IPS-15b (cell line): ENCODE results near the gene CPHXL2.

Source experiments
- H3K27me3 ChIP-seq: one replicate; pipeline ENCODE4 v1.6.1; 2013; ENCODE audit warnings: low read length; ENCODE audit not compliant: control insufficient read depth, insufficient read depth
- H3K36me3 ChIP-seq: one replicate; pipeline ENCODE4 v1.6.1; 2013; ENCODE audit warnings: low read length; ENCODE audit not compliant: control insufficient read depth, insufficient read depth
- H3K4me1 ChIP-seq: one replicate; pipeline ENCODE4 v1.6.1; 2013; ENCODE audit warnings: mild to moderate bottlenecking, low read length; ENCODE audit not compliant: control insufficient read depth, insufficient read depth
- H3K4me3 ChIP-seq: one replicate; pipeline ENCODE4 v1.5.1; 2013; ENCODE audit warnings: low read depth, low read length
- H3K9ac ChIP-seq: one replicate; pipeline ENCODE4 v1.6.1; 2013; ENCODE audit warnings: low read depth, mild to moderate bottlenecking, low read length
- H3K9me3 ChIP-seq: one replicate; pipeline ENCODE4 v1.6.1; 2013; ENCODE audit warnings: mild to moderate bottlenecking, low read length; ENCODE audit not compliant: control insufficient read depth, insufficient read depth

Gene CPHXL2

DNA sequence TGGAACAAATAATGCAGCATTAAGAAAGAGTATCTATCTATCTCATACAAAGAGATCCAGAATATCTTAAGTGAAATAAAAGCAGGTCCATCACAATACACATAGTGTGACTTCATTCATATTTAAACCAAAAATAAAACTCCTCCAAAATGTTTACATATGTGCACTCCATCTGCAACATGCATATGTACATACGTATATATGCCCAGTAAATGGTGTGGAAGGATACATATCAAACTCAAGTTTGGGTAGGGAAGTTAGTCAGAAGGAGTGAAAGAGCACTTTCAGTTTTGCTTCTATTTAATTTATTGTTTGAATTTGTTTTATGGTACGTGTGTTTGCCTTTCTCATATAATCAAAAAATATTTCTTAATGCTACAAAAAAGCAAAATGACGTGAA lies 41.8 kb downstream of the CPHXL2 start:
- H3K4me1 ChIP-seq: no peaks in the 10 kb centered on the region
- no peak overlapping the region for H3K9ac ChIP-seq
- no peaks in the 10 kb centered on the region for H3K9me3 ChIP-seq
- no peak overlapping the region for H3K4me3 ChIP-seq
- H3K36me3 ChIP-seq: peaks cover 58% of the 10 kb centered on the region
- H3K27me3 ChIP-seq: no peaks in the 10 kb centered on the region

DNA sequence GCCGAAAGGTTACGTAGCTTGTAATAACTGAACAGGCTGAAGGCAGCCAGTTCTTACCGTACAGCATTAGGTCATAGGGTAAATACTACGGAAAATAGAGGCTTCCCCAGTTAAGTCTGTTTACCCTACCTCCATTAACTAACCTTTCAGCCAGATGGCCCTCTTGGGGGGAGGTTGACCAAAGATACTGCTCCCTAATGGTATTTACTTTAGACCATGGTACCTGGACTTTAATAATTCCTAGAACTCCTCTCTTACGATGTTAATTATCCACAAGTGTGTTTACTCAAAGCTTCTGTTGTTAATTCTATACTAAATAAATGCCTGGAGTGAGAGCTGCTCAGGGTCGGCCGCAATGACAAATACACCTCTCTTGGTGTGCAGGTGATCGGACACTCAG lies 44.0 kb downstream of the CPHXL2 start:
- Histone ChIP-seq H3K9ac (no peak overlapping the region), H3K4me1 (no peaks in the 10 kb centered on the region), H3K27me3 (no peaks in the 10 kb centered on the region), H3K36me3 (peaks cover 73% of the 10 kb centered on the region), H3K4me3 (no peak overlapping the region), H3K9me3 (no peaks in the 10 kb centered on the region)

DNA sequence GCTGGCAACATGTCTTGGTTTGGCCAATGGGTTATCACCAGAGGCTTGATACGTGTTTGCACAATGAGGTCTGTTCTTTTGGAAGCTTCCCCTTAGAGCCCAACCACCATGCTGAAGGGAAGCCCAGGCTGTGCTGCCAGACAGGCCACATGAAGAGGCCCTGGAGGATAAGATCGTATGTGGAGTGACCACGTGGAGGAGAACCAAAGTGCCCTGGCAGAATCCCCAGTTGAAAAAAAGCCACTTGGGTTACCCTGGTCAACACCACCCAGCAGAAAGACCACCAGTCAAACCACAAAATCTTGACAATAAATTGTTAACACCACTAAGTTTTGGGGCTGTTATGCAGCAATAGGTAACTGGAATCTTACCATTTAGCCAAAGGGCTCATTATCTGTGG lies 46.8 kb downstream of the CPHXL2 start:
- no peak overlapping the region for H3K4me3 ChIP-seq
- H3K9me3 ChIP-seq: no peaks in the 10 kb centered on the region
- H3K9ac ChIP-seq: no peak overlapping the region
- H3K36me3 ChIP-seq: peaks cover 61% of the 10 kb centered on the region
- H3K27me3 ChIP-seq: no peaks in the 10 kb centered on the region
- H3K4me1 ChIP-seq: no peaks in the 10 kb centered on the region

DNA sequence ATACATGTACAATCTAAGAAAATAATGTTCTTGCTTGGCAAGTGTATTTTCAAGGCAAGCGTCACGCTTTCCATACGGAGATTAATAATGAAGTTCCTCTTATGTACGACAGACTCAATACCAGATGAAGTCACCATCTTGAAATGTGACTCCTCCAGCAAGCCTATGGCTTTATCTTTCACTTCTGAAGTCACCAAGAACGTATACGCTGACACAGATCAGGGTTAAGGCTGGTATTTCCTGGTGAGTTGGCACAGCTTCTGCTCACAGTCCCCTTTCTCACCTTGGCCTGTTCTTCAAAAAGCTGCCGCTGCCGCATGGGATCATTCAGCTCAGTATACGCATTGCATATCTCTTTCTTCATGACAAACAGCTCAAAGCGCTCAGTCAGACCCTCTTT lies 47.7 kb downstream of the CPHXL2 start:
- no peaks in the 10 kb centered on the region for H3K9me3 ChIP-seq
- no peaks in the 10 kb centered on the region for H3K4me1 ChIP-seq
- peaks cover 53% of the 10 kb centered on the region for H3K36me3 ChIP-seq
- no peak overlapping the region for H3K9ac ChIP-seq
- H3K4me3 ChIP-seq: no peak overlapping the region
- H3K27me3 ChIP-seq: no peaks in the 10 kb centered on the region

DNA sequence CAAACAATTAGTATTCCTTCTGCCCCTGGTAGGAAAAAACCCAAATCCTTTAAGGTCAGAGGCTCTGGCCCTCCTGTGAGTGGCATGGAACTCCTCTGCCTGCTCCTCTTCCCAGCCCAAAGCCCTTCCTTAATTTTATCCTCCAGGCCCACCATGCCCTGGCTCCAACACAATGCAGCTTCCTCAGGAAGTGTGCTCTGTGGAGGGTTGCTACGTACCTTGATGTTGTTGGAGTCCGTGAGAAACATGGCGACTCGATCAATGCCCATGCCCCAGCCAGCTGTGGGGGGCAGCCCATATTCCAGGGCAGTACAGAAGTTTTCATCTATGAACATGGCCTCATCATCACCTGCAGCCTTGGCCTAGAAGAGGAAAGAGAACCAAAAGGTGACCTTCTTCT lies 48.5 kb downstream of the CPHXL2 start:
- no peak overlapping the region for H3K4me3 ChIP-seq
- no peaks in the 10 kb centered on the region for H3K27me3 ChIP-seq
- no peaks in the 10 kb centered on the region for H3K4me1 ChIP-seq
- peaks cover 45% of the 10 kb centered on the region for H3K36me3 ChIP-seq
- H3K9me3 ChIP-seq: no peaks in the 10 kb centered on the region
- no peak overlapping the region for H3K9ac ChIP-seq

DNA sequence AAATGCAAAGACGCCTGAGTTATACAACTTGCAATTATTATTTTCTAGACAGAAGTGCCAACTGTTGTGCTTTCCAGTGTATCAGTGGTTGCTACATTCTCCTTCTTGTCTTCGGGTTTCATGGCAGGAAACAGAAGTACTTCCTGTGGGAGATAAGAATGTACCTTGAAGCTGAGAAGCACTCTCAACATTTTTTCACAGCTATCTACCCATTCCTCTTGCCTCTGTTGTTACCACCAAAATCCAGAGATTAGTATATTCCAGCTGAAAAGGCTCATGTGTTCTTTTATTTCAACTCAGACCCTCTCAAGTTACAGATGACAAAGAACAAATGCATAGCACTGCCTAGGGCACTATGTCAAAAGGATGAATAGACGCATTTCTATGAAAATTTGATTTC lies 49.0 kb downstream of the CPHXL2 start:
- Histone ChIP-seq H3K9ac (no peak overlapping the region), H3K4me1 (no peaks in the 10 kb centered on the region), H3K9me3 (no peaks in the 10 kb centered on the region), H3K36me3 (peaks cover 44% of the 10 kb centered on the region), H3K27me3 (no peaks in the 10 kb centered on the region), H3K4me3 (no peak overlapping the region)

DNA sequence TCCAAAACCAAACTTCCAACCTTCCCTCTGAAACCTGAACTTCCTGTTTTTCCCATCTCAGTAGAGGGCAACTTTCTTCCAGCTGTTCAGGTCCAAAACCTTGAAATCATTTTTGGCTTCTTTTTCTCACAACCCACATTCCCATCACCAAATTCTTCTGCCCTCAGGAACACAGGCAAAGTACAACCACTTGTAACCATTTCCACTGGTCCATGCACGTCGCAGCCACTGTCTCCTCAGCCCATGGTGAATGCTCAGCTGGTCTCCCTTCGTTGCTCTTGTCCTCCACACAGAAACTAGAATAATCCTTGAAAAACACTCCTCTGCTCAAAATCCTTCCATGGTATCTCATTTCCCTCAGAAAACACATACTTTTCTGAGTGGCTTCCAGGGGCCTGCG lies 50.0 kb downstream of the CPHXL2 start:
- Histone ChIP-seq H3K27me3 (no peaks in the 10 kb centered on the region), H3K4me3 (no peak overlapping the region), H3K4me1 (no peaks in the 10 kb centered on the region), H3K9me3 (no peaks in the 10 kb centered on the region), H3K9ac (no peak overlapping the region), H3K36me3 (peaks cover 39% of the 10 kb centered on the region)

DNA sequence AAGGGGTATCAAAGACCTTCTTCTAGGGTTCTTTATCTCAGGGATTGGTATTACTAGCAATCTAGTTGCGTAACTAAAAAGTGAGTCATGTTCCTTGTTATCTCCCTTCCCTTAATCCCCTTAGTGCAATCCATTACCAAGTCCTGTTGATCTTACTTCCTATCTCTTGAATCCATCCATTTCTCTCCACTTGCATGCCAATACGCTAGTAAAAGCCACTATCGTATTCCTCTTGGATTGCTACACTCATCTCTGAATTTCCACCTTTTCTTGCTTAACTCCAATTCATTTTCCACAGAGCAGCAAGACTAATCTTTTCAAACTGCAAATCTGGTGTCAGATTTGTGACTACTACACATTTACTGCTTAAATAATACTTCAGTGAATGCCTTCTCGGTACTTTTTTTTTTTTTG lies 51.9 kb downstream of the CPHXL2 start:
- Histone ChIP-seq H3K9me3 (no peaks in the 10 kb centered on the region), H3K4me1 (no peaks in the 10 kb centered on the region), H3K36me3 (peaks cover 28% of the 10 kb centered on the region), H3K9ac (no peak overlapping the region), H3K4me3 (no peak overlapping the region), H3K27me3 (no peaks in the 10 kb centered on the region)

DNA sequence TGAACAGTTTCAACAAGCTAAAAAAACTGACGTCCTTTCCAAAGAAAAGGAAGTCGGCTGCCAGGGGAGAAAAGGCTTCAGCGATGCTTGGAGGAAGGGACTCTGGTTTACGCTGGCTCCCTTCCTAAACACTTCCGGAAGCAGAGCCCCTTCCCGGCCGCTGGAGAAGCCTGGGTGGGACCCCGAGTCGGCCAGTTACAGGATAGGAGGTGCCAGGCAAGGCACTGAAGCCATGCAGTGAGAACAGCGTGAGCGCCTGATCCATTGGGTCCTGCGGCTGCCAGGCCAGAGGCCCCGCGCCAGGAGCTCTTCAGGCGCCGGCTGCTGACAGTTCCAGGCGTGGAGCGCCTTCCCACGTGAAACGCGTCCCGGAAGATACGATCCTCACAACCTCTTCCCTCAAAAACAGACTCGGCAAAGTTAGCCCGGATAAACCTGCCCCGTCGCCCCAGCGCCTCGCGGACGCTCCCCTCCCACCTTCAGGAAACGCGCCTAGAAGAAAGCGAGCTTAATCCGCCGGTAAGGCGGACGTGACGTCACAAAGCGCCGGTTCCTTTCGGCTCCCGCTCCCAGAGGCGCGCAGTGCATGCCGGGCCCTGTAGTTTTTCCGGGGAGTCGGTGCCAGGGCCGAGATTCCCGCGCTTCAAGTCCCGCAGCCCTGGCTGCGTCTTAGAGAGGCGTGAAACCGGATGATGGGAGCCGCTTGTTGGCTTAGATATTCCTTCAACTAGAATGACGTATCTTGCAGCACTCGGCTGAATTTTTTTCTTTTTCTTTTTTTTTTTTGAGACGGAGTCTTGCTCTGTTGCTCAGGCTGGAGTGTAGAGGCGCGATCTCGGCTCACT lies 53.8 kb downstream of the CPHXL2 start, which contains the start of gene ADAT1:
Gene ADAT1 (minus strand): TSS at position 521 of the 845 bp plus-strand sequence. CDS start 2,482 bp downstream, outside the sequence.
- H3K9me3 ChIP-seq: no peaks in the 10 kb centered on the region
- no peaks in the 10 kb centered on the region for H3K4me1 ChIP-seq
- peak within 1 kb of the TSS; percentile 97 for H3K4me3 ChIP-seq
- peak within 1 kb of the TSS; percentile 96 for H3K9ac ChIP-seq
- H3K27me3 ChIP-seq: no peaks in the 10 kb centered on the region
- H3K36me3 ChIP-seq: peaks cover 20% of the 10 kb centered on the region

DNA sequence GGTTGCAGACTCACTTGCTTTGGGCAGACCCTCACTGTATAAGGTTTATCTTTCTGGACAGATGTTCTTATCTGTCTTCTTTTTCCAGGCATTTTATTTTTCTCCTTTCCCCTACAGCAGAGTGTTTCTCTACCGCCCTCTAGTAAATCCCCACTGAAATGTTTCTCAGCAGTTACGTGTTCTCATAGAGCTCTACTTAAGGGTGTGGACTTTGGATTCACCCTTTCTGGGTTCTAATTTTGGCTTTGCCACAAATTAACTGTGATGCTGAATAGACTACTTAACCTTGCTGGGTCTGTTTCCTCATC lies 55.7 kb downstream of the CPHXL2 start:
- Histone ChIP-seq H3K9ac (no peak overlapping the region), H3K36me3 (peaks cover 21% of the 10 kb centered on the region), H3K27me3 (no peaks in the 10 kb centered on the region), H3K4me1 (no peaks in the 10 kb centered on the region), H3K9me3 (no peaks in the 10 kb centered on the region), H3K4me3 (no peak overlapping the region)

DNA sequence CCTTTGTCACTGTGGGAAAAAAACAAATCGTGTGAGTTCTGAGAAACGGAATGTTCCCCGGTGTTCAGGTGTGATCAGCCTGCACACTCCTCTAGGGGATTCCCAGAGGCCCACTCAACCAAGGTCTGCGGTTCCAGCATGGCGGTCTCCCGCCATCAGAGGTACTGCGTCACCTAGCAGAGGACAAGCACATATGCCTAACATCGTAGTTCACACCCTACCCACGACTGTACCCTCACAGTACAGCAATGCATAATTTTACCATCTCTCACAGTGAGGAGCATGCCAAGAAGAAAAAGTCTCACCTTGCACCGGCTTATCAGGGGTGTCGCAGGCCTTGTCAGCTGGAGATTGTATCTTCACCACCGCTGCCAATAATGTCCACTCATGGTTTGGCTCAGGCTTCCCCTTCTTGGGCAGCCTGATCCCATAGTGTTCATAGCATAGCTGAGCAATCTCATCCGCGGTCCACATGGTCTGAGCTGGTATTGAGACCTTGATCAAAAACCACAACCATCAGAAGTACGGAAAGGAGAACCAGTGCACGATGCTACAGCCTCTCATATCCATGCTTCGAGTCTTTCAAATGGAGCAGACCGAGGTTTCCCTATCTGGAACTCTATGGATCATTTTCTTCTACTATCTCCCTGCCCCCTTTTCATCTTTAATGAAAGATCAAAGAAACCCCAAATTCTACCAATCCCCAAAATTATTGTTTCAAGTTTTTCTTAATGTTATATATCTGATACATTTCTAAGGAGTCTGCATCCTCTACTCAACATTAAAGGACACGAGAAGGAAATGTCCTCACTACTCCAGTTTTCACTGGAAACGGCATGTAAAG lies 56.3 kb downstream of the CPHXL2 start:
- Histone ChIP-seq H3K9me3 (no peaks in the 10 kb centered on the region), H3K27me3 (no peaks in the 10 kb centered on the region), H3K9ac (no peak overlapping the region), H3K36me3 (peaks cover 21% of the 10 kb centered on the region), H3K4me3 (no peak overlapping the region), H3K4me1 (no peaks in the 10 kb centered on the region)

DNA sequence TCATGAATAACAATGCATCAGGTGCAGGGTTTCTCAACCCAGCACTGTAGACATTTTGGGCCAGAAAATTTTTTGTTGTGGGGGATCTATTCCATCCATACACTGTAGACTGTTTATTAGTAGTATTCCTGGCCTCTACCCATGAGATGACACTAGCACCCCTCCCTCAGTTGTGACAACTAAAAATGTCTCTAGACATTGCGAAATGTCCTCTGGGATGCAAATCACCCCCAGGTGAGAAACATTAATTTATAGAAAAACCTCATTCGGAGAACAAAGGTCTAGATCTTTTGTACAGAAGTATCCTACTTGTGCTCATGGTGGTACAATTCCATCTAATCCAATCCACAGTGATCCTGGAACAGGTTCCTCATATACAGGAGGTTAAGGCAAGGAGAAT lies 58.0 kb downstream of the CPHXL2 start:
- Histone ChIP-seq H3K9ac (no peak overlapping the region), H3K4me1 (no peaks in the 10 kb centered on the region), H3K4me3 (no peak overlapping the region), H3K9me3 (no peaks in the 10 kb centered on the region), H3K36me3 (peaks cover 25% of the 10 kb centered on the region), H3K27me3 (no peaks in the 10 kb centered on the region)
